GM21737 (cell line): ENCODE data around the gene ZFAND3.
"Not testable (repeated sequence)": the region's sequence is repeated elsewhere in the genome, so short reads cannot be mapped to it uniquely, and the experiment has no call there.

ENCODE experiments used
- ATAC-seq: cut with Tn5 transposase; IDR thresholded peaks from one replicate; pipeline ENCODE4 v1.9.1; 2021; ENCODE audit warnings: mild to moderate bottlenecking, moderate library complexity; ENCODE audit not compliant: unreplicated experiment

The ZFAND3 gene

DNA sequence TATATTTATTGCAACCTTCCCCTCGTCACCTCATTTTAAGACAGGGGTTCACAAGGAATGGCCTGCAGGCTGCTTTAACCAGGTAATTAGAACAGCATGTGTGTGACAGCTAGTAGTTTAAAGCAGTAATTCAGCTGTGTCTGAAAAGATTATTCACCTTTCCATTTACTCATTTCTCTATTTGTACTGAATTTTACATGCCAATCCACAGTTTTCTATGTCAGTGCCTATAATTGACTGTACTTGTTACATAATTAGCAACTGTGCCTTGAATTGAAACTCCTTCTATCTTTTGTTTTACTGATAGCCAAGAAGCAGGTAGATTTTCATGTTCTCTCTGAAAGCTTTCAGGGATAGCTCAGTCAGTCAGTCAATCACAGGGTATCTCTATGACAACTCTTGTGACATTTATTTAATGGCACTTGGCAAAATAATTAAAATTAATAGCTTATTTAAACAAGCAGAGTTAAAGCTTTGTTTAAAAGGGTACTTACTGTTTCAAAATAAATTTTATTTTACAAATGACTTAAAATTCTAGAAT lies 214.0 kb downstream of the ZFAND3 start:
- no peak for ATAC-seq

DNA sequence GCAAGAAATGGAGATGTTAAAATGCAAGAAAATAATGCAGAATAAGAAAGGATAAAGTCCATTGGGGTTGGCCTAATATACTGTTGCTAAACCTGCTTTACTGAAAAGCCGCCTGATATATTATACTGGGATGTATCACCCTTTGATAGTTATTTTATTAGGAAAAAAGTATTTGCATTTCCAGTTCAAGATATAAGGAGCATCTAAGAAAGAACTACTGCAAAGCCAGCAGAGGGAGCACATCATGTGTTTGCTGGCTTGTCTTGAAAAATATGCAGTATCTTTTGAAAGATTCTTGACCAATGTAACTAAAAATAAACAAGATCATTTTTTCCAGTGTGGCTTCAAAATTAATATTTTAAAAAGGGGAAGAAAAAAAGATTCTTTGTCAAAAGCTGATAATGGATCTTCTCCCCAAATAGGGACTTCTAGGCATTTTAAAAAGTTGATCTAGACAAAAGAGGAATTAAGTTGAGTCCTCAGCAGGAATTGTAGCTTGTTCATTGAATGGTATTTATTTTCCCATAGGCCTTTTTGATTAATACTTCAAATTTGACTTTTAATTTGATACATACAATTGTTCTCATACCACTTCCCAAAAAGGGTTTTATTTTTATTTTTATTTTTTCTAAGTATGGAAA lies 214.9 kb downstream of the ZFAND3 start:
- no peak for ATAC-seq

DNA sequence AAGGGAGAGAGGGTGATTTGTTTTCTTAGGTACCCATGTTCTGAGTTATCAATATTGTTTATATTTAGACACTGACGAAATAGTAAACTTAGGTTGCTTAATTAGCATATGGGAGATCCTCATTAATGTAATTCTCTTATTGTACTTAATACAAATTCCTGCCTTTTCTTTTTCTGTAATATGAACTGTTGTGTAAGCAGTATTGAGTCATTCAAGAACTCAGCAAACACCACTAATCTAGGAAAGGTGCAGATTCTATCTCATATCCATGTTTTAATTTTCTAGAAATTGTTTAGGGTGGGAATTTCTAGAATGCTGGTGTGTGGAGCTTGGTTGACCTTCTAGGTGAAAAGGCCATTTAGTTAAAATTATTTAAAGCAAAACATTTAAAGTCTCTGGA lies 216.0 kb downstream of the ZFAND3 start:
- ATAC-seq, result no peak

DNA sequence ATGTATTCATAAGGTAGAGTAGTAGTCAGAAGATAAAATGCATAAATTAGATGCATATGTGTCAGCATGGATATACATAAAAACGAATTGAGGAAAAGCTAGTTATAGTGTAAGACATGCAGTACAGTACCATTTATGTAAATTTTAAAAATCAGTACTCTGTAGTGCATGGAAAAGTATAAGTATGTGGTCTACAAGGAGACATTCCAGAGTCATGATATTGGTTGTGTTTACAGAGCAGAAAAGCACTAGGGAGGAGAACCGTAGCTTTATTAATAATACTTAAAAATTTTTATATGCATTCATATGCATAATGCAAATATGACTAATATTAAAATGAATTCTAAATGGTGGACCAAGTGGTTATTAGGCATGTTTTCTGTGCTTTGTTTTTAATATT lies 220.0 kb downstream of the ZFAND3 start:
- ATAC-seq, result no peak

DNA sequence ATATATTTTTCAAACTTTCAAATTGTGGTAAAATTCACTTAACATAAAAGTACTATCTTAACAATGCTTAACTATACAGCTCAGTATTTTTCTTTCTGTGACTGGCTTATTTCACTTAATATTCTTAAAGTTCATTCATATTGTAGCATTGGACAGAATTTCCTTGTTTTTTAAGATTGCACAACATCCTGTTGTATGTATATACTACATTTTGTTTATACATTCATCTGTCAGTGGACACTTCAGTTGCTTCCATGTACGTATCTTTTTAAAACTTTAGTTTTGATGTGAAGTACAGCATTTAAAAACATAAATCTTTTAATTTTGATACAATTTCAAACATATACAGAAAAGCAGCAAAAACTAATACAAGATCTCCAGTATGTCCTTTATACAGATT lies 220.7 kb downstream of the ZFAND3 start:
- ATAC-seq, result no peak

DNA sequence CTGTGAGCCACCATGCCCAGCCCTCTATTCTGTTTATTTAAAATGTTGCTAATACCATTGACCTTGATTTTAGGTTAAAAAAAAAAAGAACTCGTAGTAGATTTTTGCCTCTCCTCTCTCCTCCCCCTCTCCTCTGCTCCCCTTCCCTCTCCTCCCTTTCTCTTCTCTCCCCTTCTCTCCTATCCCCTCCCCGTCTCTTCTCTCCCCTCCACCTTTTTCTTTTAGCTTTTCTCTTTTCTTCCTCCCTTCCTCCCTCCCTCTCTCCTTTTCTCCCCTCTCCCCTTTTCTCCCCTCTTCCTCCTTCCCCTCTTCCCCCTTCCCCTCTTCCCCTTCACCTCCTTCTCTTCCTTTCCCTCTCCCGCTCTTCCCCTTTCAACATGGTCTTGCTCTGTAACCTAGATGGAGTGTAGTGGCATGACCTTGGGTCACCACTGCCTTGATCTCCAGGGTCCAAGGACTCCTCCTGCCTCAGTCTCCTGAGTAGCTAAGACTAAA lies 223.8 kb downstream of the ZFAND3 start:
- ATAC-seq, result no peak

DNA sequence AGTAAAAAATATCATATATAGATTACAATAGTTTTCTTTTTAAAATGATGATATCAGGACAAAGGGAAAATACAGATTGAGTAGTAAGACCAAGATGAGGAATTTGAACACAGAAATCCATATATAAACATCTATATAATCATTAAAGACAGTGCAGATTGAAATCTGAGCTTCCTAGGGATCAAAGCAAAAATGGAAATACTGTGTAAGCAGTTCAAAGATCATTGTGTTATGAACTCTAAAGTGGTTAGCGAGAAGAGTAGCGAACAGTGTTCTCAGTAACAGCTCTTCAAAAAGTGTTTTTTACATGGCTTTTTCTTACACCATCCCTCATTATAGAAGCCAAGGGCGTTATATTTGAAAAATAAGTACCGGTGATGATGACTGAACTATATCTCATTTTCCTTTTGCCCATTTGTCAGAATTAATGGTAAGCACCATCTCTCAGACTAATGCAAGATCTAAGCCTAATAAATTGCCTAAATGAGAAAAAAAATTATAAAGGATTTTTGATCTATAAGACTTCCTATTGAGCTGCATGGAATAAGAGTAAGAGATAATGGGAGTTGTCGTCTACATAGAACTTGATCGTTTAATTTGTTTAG lies 226.3 kb downstream of the ZFAND3 start:
- no peak for ATAC-seq

DNA sequence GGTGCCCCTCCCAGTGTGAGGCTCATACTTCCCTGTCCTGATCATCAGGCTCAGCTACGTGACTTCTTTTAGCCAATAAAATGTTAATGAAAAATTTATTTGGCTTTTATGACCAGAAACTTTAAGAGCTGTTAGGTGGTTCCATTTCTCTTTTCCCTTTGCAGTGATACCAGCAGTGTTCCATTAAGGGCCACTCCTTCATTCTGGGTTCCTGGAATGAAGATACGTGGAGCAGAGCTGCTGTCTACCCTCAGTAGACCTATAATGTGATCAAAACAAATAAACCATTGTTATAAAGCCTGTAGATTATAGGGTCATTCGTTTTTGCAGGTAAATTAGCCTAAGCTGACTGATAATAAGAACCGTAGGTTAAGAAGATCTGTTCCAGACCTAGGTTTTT lies 228.0 kb downstream of the ZFAND3 start:
- ATAC-seq, result no peak

DNA sequence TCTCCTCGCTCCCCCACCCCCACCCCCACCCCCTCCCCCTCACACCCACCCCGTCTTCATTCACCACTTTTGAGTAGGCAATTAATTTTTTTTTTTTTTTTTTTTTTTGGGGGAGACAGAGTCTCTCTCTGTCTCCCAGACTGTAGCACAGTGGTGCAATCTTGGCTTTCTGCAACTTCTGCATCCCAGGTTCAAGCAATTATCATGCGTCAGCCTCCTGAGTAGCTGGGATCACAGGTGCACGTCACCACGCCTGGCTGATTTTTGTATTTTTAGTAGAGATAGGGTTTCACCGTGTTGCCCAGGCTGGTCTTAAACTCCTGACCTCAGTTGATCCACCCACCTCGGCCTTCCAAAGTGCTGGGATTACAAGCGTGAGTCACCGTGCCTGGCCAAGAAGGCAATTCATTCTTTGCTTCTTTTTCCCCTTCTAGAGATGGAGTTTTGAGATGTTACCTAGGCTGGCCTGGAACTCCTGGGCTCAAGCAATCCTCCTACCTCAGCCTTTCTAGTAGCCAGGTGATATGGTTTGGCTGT lies 230.4 kb downstream of the ZFAND3 start:
- not testable (repeated sequence) for ATAC-seq

DNA sequence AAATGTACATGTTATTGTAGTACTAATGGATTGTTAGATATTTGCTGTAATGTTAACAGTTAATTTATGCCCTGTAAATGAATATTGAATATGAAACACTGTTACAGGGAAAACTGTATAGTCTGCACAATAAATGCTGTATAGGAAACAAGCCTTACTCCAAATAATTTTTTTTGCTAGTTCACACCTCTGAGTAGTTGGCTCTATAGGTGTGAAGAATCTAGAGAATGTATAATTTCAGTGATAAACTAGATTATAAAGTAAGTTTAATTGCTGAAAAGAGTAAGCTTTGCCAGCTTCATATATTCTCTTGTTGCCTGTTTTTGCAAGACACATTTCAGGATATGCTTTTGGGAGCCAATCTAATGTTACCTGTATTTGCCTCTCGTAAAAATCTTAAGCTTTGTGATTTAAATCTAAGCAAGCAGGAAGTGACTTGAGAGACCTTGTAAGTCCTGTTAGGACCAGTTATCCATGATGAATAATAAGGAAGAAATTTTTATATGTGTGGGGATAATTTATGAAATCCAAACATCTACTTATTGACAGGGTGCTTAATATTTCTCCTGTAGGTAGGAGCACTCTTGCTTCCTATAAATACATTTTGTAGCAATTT lies 232.4 kb downstream of the ZFAND3 start:
- ATAC-seq, result no peak

DNA sequence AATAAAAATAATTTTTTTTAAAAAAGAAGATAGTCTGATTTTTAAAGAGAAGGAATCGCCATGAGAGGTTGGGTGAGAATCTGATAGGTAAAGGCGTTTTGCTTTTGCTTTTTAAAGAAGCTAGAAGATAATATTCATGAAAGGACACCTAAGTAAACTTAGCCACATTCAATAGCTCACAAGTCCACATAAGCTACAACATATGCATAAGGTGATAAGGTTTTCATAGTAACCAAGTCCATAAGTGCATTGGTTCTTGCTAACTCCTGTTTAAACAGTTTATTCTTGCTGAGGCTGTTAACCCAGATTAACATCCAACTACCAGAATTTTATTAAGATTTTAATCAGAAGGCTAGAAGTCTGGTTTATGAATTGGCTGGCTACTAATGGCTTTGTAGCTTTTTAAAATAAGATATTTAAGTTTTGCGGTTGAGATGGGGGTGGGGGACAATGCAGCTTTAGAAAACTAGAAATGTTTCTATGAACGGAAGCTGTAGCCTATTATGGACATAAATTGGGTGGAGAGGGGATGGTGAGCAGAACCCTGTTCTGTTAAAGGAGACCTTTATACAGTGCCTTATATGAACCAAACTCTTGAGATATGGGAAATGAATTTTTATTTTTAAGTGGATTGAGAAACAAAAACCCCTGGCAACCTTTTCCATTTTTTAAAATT lies 235.1 kb downstream of the ZFAND3 start:
- no peak for ATAC-seq

DNA sequence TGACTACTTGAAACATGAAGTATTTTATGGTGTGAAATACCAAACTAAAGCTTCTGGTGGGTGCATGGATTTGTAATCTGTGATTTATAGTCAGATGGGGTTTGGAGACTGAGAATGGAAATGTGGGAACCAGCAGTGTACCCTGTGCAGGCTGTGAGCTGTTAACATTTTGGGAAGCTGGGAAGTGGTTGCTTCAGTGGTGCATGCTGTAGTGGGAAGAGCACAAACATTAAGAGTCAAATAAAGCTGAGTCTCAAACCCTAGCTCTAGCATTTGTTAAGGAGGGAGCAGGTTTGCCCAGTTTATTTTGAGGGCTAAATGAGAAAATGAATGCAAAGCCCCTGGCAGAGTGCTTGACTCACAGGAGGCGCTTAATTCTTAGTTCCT lies 235.7 kb downstream of the ZFAND3 start:
- no peak for ATAC-seq

DNA sequence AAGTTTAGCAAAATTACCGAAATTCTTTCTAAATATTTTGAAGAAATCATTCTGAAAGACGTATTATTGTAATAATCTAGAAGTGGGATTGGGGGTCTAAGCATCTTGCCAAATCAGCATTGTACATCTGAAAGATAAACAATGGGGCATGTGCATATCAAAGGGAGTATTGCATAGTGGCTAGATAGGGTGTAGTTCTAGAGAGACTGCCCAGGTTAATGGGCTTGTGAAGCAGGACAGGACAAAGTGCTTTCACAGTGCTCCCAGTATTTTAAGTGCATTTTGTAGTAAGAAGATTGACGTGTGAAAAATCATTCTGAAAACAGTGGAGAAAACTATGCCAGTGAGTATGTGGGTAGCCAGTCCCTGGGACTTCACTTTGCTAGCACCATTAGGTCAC lies 236.8 kb downstream of the ZFAND3 start:
- ATAC-seq, result no peak

DNA sequence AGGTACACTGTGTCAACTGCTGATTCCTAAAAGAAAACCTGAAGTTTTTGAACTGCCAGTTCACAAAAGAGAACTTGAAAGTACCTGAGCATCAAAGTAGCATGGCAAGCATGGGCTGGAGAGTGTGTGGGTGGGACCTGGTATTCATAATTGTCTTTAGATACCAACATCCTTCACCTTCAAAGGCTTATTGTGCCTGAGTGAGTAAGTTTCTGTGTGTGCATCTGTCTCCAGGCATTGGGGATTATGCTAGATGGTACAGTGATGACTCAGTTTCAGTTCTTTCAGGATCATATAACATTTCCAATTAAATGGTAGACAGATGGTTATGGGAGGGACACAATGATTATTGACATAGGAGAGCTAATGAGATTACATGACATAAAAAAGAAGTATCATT lies 238.5 kb downstream of the ZFAND3 start:
- no peak for ATAC-seq

DNA sequence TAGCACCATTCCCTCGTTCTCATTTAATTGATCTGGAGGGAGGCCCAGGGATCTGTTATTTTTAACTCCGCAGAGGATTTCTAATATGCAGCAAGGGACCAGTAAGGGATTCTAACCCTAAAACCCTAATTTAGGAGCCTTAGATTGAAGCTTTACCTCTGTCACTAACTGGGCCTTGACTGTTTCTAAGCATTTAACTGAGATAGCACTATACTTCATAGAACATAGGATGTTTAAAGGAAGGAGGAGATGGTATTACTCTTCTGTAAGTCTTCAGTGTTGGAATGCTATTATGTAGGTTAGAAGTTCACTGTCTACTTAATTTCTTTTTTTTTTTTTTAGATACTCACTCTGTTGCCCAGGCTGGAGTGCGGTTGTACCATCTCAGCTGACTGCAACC lies 242.5 kb downstream of the ZFAND3 start:
- no peak for ATAC-seq

DNA sequence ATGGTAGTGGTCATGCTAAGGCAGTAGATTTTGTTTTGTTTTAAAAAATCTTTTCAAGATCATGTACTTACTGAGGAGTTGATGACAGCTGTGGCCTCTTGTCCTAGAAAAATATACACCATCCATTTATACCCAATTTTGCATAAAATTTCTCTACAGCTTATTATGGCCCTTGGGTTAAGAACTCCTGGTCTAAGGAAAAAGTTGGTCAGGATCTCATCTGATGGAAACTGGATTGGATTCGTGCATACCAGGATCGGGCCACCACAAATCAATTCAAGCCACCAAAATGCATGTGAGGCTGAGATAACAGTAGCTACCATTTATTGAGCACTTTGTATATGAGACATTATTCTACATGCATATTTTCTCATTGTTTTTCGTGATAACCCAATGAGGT lies 244.4 kb downstream of the ZFAND3 start:
- no peak for ATAC-seq

DNA sequence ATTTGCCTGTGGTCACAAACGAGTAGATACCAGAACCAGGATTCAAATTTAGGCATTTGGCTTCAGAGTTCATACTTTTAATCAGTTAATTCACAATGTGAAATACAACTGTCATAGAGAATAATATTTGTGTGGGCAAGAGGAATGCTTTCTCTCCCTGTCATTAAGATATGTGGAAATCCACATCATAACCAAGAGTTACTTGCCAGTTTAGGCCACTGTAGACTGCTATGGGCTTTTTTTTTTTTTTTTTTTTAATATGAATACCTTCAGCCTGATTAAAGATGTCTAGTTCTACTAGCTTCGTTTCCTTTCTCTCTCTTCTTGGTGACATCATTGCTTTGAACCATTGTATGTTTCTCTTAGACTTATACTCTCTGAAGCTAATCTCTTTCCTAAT lies 244.9 kb downstream of the ZFAND3 start:
- ATAC-seq, result no peak

DNA sequence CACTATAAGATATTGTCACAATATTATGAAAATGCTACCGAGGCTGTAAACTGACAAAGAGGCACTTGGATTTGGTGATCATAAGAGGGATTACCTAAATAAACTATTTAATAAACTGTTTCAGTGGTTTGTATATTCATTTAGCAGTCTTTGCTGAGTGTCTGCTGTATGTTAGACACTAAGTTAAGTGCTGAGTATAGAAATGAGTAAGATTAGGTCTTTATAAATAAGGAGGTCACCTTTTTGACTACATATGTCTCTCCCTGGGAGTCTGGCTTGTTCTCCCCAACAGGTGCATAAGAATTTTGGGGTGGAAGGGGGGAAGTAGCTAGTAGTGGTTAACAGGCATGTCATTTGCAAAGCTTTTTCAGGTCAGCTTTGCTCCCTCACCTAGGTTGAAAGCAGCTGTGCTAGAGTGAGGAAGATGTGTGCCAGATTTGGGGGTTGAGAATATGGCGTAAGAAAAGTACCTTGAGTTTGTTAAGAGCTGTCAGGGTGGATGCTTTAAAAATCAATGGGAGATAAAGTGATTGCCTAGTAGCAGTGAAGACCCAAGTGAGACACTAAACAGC lies 246.3 kb downstream of the ZFAND3 start:
- no peak for ATAC-seq

DNA sequence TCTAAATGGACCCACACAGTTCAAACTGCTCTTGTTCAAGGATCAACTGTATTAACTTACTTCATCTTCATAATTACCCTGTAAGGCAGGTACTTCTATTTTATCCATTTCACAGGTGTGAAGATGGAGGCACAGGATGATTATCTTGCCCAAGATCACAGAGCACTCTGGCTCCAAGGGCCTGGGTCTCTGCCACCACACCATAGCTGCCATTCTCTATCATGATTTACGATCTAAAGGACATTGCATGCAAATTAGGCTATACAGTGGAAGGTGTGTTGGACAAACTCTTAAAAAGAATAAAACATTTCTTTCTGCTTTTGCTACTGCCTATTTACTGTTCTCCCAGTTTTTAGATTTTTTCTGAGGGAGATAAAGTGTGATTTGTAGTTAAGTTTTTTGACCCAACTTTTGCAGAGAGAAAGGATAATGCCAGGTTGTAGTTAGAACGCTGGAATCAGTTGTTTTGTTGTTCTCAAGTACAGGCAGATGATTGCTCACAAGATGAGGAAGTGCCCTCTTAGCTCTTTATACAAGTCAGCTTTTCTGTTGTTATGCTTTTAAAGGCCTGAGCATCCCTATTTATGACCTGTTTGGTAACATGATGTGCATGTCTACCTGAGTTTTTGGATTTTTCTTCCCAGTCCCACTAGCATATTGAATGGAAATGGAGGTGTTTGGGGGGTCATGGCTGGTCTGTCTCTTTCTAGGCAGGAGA lies 247.9 kb downstream of the ZFAND3 start:
- ATAC-seq, result no peak

DNA sequence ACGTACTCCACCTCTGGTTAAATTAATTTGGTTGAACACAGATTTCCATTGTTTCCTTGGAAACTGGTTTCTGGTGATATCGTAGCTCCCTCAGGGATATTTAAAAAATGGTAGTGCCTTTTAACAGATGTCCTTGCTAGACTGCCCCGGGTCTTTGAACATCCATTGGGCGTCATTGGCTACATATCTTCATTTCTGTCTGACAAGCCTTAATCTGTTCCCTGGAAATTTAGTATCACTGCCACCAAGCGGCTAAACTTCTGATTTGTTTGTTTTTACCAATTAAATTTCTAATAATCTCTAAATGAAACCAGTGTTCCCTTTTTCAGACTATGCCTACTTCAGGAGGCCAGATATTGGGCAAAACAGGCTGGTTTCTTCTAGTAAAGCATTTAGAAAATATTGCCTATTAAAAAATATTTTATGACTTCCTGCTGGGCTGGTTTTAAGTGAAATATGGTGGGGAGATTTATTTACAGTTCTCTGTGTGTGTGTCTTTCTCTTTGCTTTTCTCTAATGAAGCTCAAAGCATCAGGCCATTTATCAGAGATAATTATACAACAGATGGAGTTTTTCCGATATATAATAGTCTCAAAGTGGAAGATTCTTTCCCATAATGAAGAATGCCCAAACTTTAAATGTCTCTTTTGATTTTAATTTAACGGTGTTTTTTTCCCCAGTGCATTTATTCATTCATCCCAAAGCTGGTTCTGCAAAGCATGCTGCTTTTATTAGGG lies 249.5 kb downstream of the ZFAND3 start:
- ATAC-seq, result no peak
